SK-N-SH (cell line): ENCODE results near the gene TBL1Y. TPM values are rescaled to one million over a fixed set of nuclear protein-coding genes. Genes with fewer than 3 reads are reported as not detected.

Experiments used
- CTCF ChIA-PET: fragments of 300-600, 350-600 bp; formaldehyde crosslinking; extraction: SDS; loops from one replicate; lab custom pipeline; 2021; lab: Yijun Ruan, JAX
- POLR2A ChIA-PET: fragments of 350-600 bp; sonication (Branson Sonifier 250); formaldehyde crosslinking; extraction: SDS; loops from one replicate; lab custom pipeline; 2020; ENCODE audit warnings: antibody characterized with exemption, inconsistent platforms; lab: Yijun Ruan, JAX
- DNase-seq: peaks from one replicate; pipeline ENCODE4 v3.0.0; 2012
- H2AFZ ChIP-seq: fragments of 200-600 bp; sonication (generic); 2 replicates; pipeline ENCODE4 v1.8.1; 2016; ENCODE audit warnings: antibody characterized with exemption, mild to moderate bottlenecking, low read depth
- H3F3A ChIP-seq: fragments of 200-600 bp; sonication (generic); replicated peaks from 2 replicates; pipeline ENCODE3; 2016; ENCODE audit warnings: antibody characterized with exemption, mild to moderate bottlenecking; ENCODE audit not compliant: insufficient read depth
- H3K27ac ChIP-seq, 2 experiments: fragments of 200-500 bp in 1 of 2; fragments of 200-600 bp in 1 of 2; sonication (Bioruptor generic) in 1 of 2; sonication (generic), shearing (Covaris generic) in 1 of 2; 2 replicates each; pipeline versions ENCODE4 v1.5.1 to v1.6.1; 2014 to 2016; ENCODE audit warnings: low read depth in 2 of 2, inconsistent platforms in 1 of 2, low read length in 1 of 2, mild to moderate bottlenecking in 1 of 2, mixed read lengths in 1 of 2
- H3K27me3 ChIP-seq: fragments of 200-600 bp; sonication (generic), shearing (Covaris generic); 2 replicates; pipeline ENCODE4 v1.6.1; 2016; ENCODE audit warnings: mixed run types; ENCODE audit not compliant: insufficient read depth
- H3K36me3 ChIP-seq, 2 experiments: fragments of 200-500 bp in 1 of 2; fragments of 200-600 bp in 1 of 2; sonication (Bioruptor generic) in 1 of 2; sonication (generic) in 1 of 2; replicated peaks in 1 of 2; 2 replicates each; pipeline versions ENCODE3 to v1.5.1; 2014 to 2016; ENCODE audit warnings: low read length in 1 of 2, mild to moderate bottlenecking in 1 of 2; ENCODE audit not compliant: insufficient read depth in 2 of 2, control insufficient read depth in 1 of 2
- H3K4me1 ChIP-seq, 2 experiments: fragments of 200-500 bp in 1 of 2; fragments of 200-600 bp in 1 of 2; sonication (Bioruptor generic) in 1 of 2; sonication (generic), shearing (Covaris generic) in 1 of 2; 2 replicates each; pipeline versions ENCODE4 v1.5.1 to v1.6.1; 2014 to 2016; ENCODE audit warnings: low read depth in 1 of 2, low read length in 1 of 2, mixed run types in 1 of 2; ENCODE audit not compliant: insufficient read depth in 2 of 2, control insufficient read depth in 1 of 2
- H3K4me2 ChIP-seq: fragments of 200-600 bp; sonication (generic), shearing (Covaris generic); 2 replicates; pipeline ENCODE4 v1.6.1; 2017; ENCODE audit warnings: mixed run types
- H3K4me3 ChIP-seq, 2 experiments: fragments of 200-500 bp in 1 of 2; fragments of 200-600 bp in 1 of 2; sonication (Bioruptor generic) in 1 of 2; sonication (generic), shearing (Covaris generic) in 1 of 2; 2 replicates each; pipeline versions ENCODE4 v1.5.1 to v1.8.1; 2014 to 2016; ENCODE audit warnings: low read depth in 2 of 2, inconsistent platforms in 1 of 2, low read length in 1 of 2, mild to moderate bottlenecking in 1 of 2, mixed read lengths in 1 of 2, moderate library complexity in 1 of 2
- H3K79me2 ChIP-seq: fragments of 200-600 bp; sonication (generic); 2 replicates; pipeline ENCODE4 v1.8.1; 2017; ENCODE audit warnings: mild to moderate bottlenecking; ENCODE audit not compliant: insufficient read depth
- H3K9ac ChIP-seq: fragments of 200-600 bp; sonication (generic); 2 replicates; pipeline ENCODE4 v1.6.1; 2017; ENCODE audit warnings: mixed run types
- H3K9me2 ChIP-seq: fragments of 200-600 bp; sonication (generic); 2 replicates; pipeline ENCODE4 v1.6.1; 2017; ENCODE audit warnings: mixed run types
- H3K9me3 ChIP-seq: fragments of 200-600 bp; sonication (generic); 2 replicates; pipeline ENCODE4 v1.6.1; 2017; ENCODE audit warnings: mixed run types, mild to moderate bottlenecking, moderate library complexity
- H4K20me1 ChIP-seq: fragments of 200-600 bp; sonication (generic); 2 replicates; pipeline ENCODE4 v1.6.1; 2017; ENCODE audit warnings: mild to moderate bottlenecking, mixed run types; ENCODE audit not compliant: insufficient read depth
- CHD2 ChIP-seq: fragments of 150-350 bp; IDR thresholded peaks from 2 replicates; pipeline ENCODE4 v1.6.1; 2018; ENCODE audit warnings: low read length; ENCODE audit not compliant: partially characterized antibody
- ELF1 ChIP-seq: IDR thresholded peaks from 2 replicates; pipeline ENCODE4 v1.4.0; 2012
- EP300 ChIP-seq, 2 experiments: IDR thresholded peaks; 2 replicates each; pipeline versions ENCODE4 v1.4.0 to v1.6.1; 2012; ENCODE audit warnings: borderline replicate concordance in 1 of 2, low read depth in 1 of 2, low read length in 1 of 2
- EZH2phosphoT487 ChIP-seq: fragments of 200-600 bp; sonication (generic); IDR thresholded peaks from 2 replicates; pipeline ENCODE4 v1.6.1; 2017; ENCODE audit warnings: low read depth, mixed run types, mild to moderate bottlenecking, antibody characterized with exemption, moderate library complexity, borderline replicate concordance
- FOSL2 ChIP-seq: IDR thresholded peaks from 2 replicates; pipeline ENCODE4 v1.4.0; 2012; ENCODE audit warnings: low read depth, mild to moderate bottlenecking, moderate library complexity, borderline replicate concordance
- FOXJ3 ChIP-seq: sonication (generic); formaldehyde crosslinking; IDR thresholded peaks from 2 replicates; pipeline ENCODE4 v1.5.1; 2020; ENCODE audit warnings: mild to moderate bottlenecking, missing genetic modification reagents
- FOXM1 ChIP-seq: IDR thresholded peaks from 2 replicates; pipeline ENCODE4 v1.4.0; 2012; ENCODE audit warnings: low read depth, mild to moderate bottlenecking
- MEF2A ChIP-seq: IDR thresholded peaks from 2 replicates; pipeline ENCODE4 v1.4.0; 2012; ENCODE audit warnings: low read depth, borderline replicate concordance
- MXI1 ChIP-seq: IDR thresholded peaks from 2 replicates; pipeline ENCODE4 v1.6.1; 2012; ENCODE audit warnings: mild to moderate bottlenecking, low read depth, low read length, improper control_type of control experiment
- NFIC ChIP-seq: IDR thresholded peaks from 2 replicates; pipeline ENCODE4 v1.4.0; 2012; ENCODE audit warnings: borderline replicate concordance
- RCOR1 ChIP-seq: fragments of 150-350 bp; IDR thresholded peaks from 2 replicates; pipeline ENCODE4 v1.6.1; 2017; ENCODE audit warnings: antibody characterized with exemption, low read length
- REST ChIP-seq: IDR thresholded peaks from 2 replicates; pipeline ENCODE4 v1.6.1; 2012; ENCODE audit warnings: mild to moderate bottlenecking, low read depth, low read length, moderate library complexity
- SIN3A ChIP-seq: IDR thresholded peaks from 2 replicates; pipeline ENCODE4 v1.6.1; 2012; ENCODE audit warnings: low read depth, mild to moderate bottlenecking, low read length, moderate library complexity, borderline replicate concordance
- TAF1 ChIP-seq: IDR thresholded peaks from 2 replicates; pipeline ENCODE4 v1.6.1; 2012; ENCODE audit warnings: low read depth, mild to moderate bottlenecking, low read length, moderate library complexity, borderline replicate concordance
- TEAD4 ChIP-seq: IDR thresholded peaks from 2 replicates; pipeline ENCODE4 v1.4.0; 2012; ENCODE audit warnings: mild to moderate bottlenecking, borderline replicate concordance; ENCODE audit not compliant: insufficient read depth
- WGBS: methylation state at CpG from one replicate; pipeline ENCODE4 v1.1.6; 2017; ENCODE audit warnings: low lambda C conversion rate; 5-methylcytosine and 5-hydroxymethylcytosine counted together
- polyA plus RNA-seq, 3 experiments: library from polyadenylated mRNA; depleted of rRNA; stranded (reverse); fragments of >200 nt; gene quantifications; 2 replicates each; pipeline ENCODE4 v1.2.3, GENCODE V29; 2012
- TF ChIP-seq, protein P1 (sequence below): fragments of 200-600 bp; sonication (generic); IDR thresholded peaks from 2 replicates; pipeline ENCODE4 v1.6.1; 2017; ENCODE audit warnings: antibody characterized with exemption, mild to moderate bottlenecking, moderate library complexity
- TF ChIP-seq, protein P2 (sequence below): fragments of 150-350 bp; IDR thresholded peaks from 2 replicates; pipeline ENCODE4 v1.6.1; 2017; ENCODE audit warnings: antibody characterized with exemption, low read length, low read depth, borderline replicate concordance
- TF ChIP-seq, protein P3 (sequence below): IDR thresholded peaks from 2 replicates; pipeline ENCODE4 v1.4.0; 2012; ENCODE audit warnings: low read depth

Gene TBL1Y
- polyA plus RNA-seq, 1 of the 3 experiments (the other 2 are of a cell fraction), result not detected

- no peaks in the 10 kb centered on the region for H3K36me3 ChIP-seq
- no peaks in the 10 kb centered on the region for H3K9me3 ChIP-seq
- H3K9me2 ChIP-seq, result no peaks in the 10 kb centered on the region
- H3K9ac ChIP-seq, result no peak overlapping the region
- no peak for TF ChIP-seq RCOR1
- TF ChIP-seq ELF1, result no peak
- TF ChIP-seq CHD2, result no peak
- no peak for TF ChIP-seq MEF2A
- TF ChIP-seq, protein P1, sequence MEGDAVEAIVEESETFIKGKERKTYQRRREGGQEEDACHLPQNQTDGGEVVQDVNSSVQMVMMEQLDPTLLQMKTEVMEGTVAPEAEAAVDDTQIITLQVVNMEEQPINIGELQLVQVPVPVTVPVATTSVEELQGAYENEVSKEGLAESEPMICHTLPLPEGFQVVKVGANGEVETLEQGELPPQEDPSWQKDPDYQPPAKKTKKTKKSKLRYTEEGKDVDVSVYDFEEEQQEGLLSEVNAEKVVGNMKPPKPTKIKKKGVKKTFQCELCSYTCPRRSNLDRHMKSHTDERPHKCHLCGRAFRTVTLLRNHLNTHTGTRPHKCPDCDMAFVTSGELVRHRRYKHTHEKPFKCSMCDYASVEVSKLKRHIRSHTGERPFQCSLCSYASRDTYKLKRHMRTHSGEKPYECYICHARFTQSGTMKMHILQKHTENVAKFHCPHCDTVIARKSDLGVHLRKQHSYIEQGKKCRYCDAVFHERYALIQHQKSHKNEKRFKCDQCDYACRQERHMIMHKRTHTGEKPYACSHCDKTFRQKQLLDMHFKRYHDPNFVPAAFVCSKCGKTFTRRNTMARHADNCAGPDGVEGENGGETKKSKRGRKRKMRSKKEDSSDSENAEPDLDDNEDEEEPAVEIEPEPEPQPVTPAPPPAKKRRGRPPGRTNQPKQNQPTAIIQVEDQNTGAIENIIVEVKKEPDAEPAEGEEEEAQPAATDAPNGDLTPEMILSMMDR, result no peak
- no peak for TF ChIP-seq FOXM1
- TF ChIP-seq TEAD4, result no peak
- TF ChIP-seq, protein P2, sequence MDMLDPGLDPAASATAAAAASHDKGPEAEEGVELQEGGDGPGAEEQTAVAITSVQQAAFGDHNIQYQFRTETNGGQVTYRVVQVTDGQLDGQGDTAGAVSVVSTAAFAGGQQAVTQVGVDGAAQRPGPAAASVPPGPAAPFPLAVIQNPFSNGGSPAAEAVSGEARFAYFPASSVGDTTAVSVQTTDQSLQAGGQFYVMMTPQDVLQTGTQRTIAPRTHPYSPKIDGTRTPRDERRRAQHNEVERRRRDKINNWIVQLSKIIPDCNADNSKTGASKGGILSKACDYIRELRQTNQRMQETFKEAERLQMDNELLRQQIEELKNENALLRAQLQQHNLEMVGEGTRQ, result no peak
- TF ChIP-seq NFIC, result no peak
- TF ChIP-seq FOSL2, result no peak
- no peak for TF ChIP-seq SIN3A
- TF ChIP-seq, protein P3, sequence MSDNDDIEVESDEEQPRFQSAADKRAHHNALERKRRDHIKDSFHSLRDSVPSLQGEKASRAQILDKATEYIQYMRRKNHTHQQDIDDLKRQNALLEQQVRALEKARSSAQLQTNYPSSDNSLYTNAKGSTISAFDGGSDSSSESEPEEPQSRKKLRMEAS, result no peak
- no peak for TF ChIP-seq FOXJ3 (CRISPR knock-in tag)
- TF ChIP-seq EZH2phosphoT487, result no peak
- no peak for TF ChIP-seq MXI1
- H4K20me1 ChIP-seq, result no peaks in the 10 kb centered on the region
- no peak overlapping the region for H3K4me2 ChIP-seq
- H3K79me2 ChIP-seq, result no peaks in the 10 kb centered on the region
- no peak for DNase-seq
- no peaks in the 10 kb centered on the region for H3K4me1 ChIP-seq
- no peaks in the 10 kb centered on the region for H3F3A ChIP-seq
- H3K27me3 ChIP-seq, result no peaks in the 10 kb centered on the region
- WGBS, result no CpG with 5 or more reads among the region's 2 CpGs
- ChIA-PET POLR2A (no interaction called here), CTCF (no interaction called here)
- H3K27ac ChIP-seq, result no peak overlapping the region
- H3K4me3 ChIP-seq, result no peak overlapping the region
- H2AFZ ChIP-seq, result no peak overlapping the region
Observed at GRCh38 chrY:6935497-6935896, 25.0 kb downstream of the TBL1Y start.

DNA sequence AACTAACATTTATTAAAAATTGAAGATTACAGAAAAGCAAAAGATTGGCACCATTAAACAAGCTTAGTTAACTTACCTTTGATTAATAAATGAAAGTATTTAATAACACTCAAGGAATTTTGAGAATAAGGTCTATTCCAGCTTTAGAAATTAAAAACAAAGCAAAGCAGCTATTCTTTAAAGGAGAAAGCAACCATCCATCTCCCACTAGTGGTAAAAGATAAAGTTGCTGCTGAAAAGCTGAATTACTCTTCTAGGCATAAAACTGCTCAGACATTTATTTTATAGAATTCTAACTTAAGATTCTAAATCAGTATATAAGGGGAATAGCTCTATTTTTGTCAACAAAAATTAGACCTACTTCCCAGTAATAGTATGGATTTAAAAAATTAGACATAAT lies 37.2 kb downstream of the TBL1Y start:
- no peaks in the 10 kb centered on the region for H3K79me2 ChIP-seq
- no peaks in the 10 kb centered on the region for H4K20me1 ChIP-seq
- H3K4me2 ChIP-seq, result no peak overlapping the region
- CTCF ChIA-PET, result no interaction called here
- DNase-seq, result no peak
- H3K9ac ChIP-seq, result no peak overlapping the region
- POLR2A ChIA-PET, result no interaction called here
- no peaks in the 10 kb centered on the region for H3K4me1 ChIP-seq
- no peaks in the 10 kb centered on the region for H3F3A ChIP-seq
- H3K9me2 ChIP-seq, result no peaks in the 10 kb centered on the region
- no peak overlapping the region for H3K27ac ChIP-seq
- no peaks in the 10 kb centered on the region for H3K36me3 ChIP-seq
- H3K9me3 ChIP-seq, result no peaks in the 10 kb centered on the region
- no peak overlapping the region for H2AFZ ChIP-seq
- H3K4me3 ChIP-seq, result no peak overlapping the region
- H3K27me3 ChIP-seq, result no peaks in the 10 kb centered on the region
- TF ChIP-seq RCOR1, result no peak
- TF ChIP-seq, protein P3, result no peak
- TF ChIP-seq FOSL2, result no peak
- TF ChIP-seq, protein P1, result no peak
- TF ChIP-seq EP300 (IDR thresholded peaks at IDR 0.05; ENCODE audit: borderline replicate concordance in 1 of 2, low read depth in 1 of 2, low read length in 1 of 2), result no peak
- TF ChIP-seq NFIC, result no peak
- no peak for TF ChIP-seq FOXM1
- no peak for TF ChIP-seq TAF1
- no peak for TF ChIP-seq REST
- TF ChIP-seq EZH2phosphoT487, result no peak
- no peak for TF ChIP-seq FOXJ3 (CRISPR knock-in tag)
